HCT116 (cell line): ENCODE data around the gene IGLL1. TPM values are rescaled to one million over a fixed set of nuclear protein-coding genes. Genes with fewer than 3 reads are reported as not detected.

ENCODE experiments used
- ATAC-seq: fragments of 200-7000 bp; cut with Tn5 transposase; 2 replicates; pipeline ENCODE4 v1.9.1; 2020; ENCODE audit warnings: mild to moderate bottlenecking, moderate library complexity
- BruUV-seq: library from RNA; stranded (reverse); fragments of 400-500 nt; replicated peaks from 2 replicates; lab custom pipeline; 2021; lab: Mats Ljungman, UMichigan
- CTCF ChIA-PET: fragments of 300-600 bp; sonication (Branson Sonifier 250); formaldehyde crosslinking; loops from one replicate; lab custom pipeline; 2021; ENCODE audit warnings: antibody characterized with exemption; lab: Charles Lee
- POLR2A ChIA-PET: fragments of 300-600, 350-600 bp; sonication (Branson Sonifier 250); formaldehyde crosslinking; loops from one replicate; lab custom pipeline; 2021; ENCODE audit warnings: antibody characterized with exemption; lab: Charles Lee
- RAD21 ChIA-PET, 2 experiments: fragments of 300-600 bp; sonication (Branson Sonifier 250); formaldehyde crosslinking; loops; one replicate each; lab custom pipeline; 2023; ENCODE audit warnings: low total read pairs in 2 of 2; ENCODE audit not compliant: uncharacterized antibody in 2 of 2, unreplicated experiment in 2 of 2, low non-redundant PET in 1 of 2; lab: Charles Lee
- DNase-seq: peaks from one replicate; pipeline ENCODE4 v3.0.0-alpha.2; 2010; ENCODE audit warnings: low read depth, low spot score
- H2AFZ ChIP-seq: fragments of 200-600 bp; shearing (Covaris generic), sonication (generic); 2 replicates; pipeline ENCODE4 v1.6.1; 2017; ENCODE audit warnings: low read depth, mixed run types, mixed read lengths, antibody characterized with exemption, low read length; ENCODE audit not compliant: poor library complexity, severe bottlenecking
- H3K27ac ChIP-seq: 2 replicates; pipeline ENCODE4 v1.5.1; 2012; ENCODE audit warnings: low read depth, low read length
- H3K27me3 ChIP-seq: fragments of 200-600 bp; sonication (generic); 2 replicates; pipeline ENCODE4 v1.6.1; 2016; ENCODE audit warnings: mixed run types, low read length, mixed read lengths; ENCODE audit not compliant: insufficient read depth
- H3K36me3 ChIP-seq, 2 experiments: fragments of 200-500 bp in 1 of 2; fragments of 200-600 bp in 1 of 2; sonication (Bioruptor generic) in 1 of 2; sonication (generic) in 1 of 2; 2 replicates each; pipeline versions ENCODE4 v1.5.1 to v1.6.1; 2014 to 2016; ENCODE audit warnings: low read length in 2 of 2, inconsistent platforms in 1 of 2, mixed read lengths in 1 of 2, mixed run types in 1 of 2; ENCODE audit not compliant: insufficient read depth in 2 of 2, control insufficient read depth in 1 of 2
- H3K4me1 ChIP-seq, 2 experiments: fragments of 200-600 bp in 1 of 2; sonication (generic) in 1 of 2; 2 replicates each; pipeline versions ENCODE4 v1.5.1 to v1.6.1; 2012 to 2017; ENCODE audit warnings: low read length in 2 of 2, inconsistent platforms in 1 of 2, mild to moderate bottlenecking in 1 of 2, mixed read lengths in 1 of 2, mixed run types in 1 of 2, moderate library complexity in 1 of 2; ENCODE audit not compliant: insufficient read depth in 2 of 2, control insufficient read depth in 1 of 2
- H3K4me2 ChIP-seq: fragments of 200-600 bp; sonication (generic); 2 replicates; pipeline ENCODE4 v1.6.1; 2017; ENCODE audit warnings: mixed run types, low read length, mixed read lengths
- H3K4me3 ChIP-seq, 2 experiments: fragments of 200-600 bp in 1 of 2; sonication (generic) in 1 of 2; replicated peaks in 1 of 2; 2 replicates each; pipeline ENCODE4 v1.5.1; 2011 to 2016; ENCODE audit warnings: low read length in 2 of 2, control low read depth in 1 of 2, low read depth in 1 of 2, mild to moderate bottlenecking in 1 of 2, mixed read lengths in 1 of 2, mixed run types in 1 of 2
- H3K79me2 ChIP-seq: fragments of 200-600 bp; sonication (generic); 2 replicates; pipeline ENCODE4 v1.6.1; 2017; ENCODE audit warnings: mild to moderate bottlenecking, mixed run types, low read length, moderate library complexity, mixed read lengths; ENCODE audit not compliant: insufficient read depth
- H3K9ac ChIP-seq: fragments of 200-600 bp; sonication (generic); 2 replicates; pipeline ENCODE4 v1.6.1; 2016; ENCODE audit warnings: low read length, mixed read lengths
- H3K9me2 ChIP-seq: fragments of 200-600 bp; sonication (generic), shearing (Covaris generic); 2 replicates; pipeline ENCODE4 v1.6.1; 2017; ENCODE audit warnings: mixed run types, mild to moderate bottlenecking, moderate library complexity; ENCODE audit not compliant: insufficient read depth
- H3K9me3 ChIP-seq, 2 experiments: fragments of 200-500 bp in 1 of 2; fragments of 200-600 bp in 1 of 2; sonication (Bioruptor generic) in 1 of 2; sonication (generic) in 1 of 2; 2 replicates each; pipeline ENCODE4 v1.6.1; 2014 to 2017; ENCODE audit warnings: low read length in 2 of 2, mixed read lengths in 2 of 2, inconsistent platforms in 1 of 2, low read depth in 1 of 2, mild to moderate bottlenecking in 1 of 2, mixed run types in 1 of 2, moderate library complexity in 1 of 2; ENCODE audit not compliant: control insufficient read depth in 1 of 2, insufficient read depth in 1 of 2
- H4K20me1 ChIP-seq: fragments of 200-600 bp; sonication (generic), shearing (Covaris generic); 2 replicates; pipeline ENCODE4 v1.6.1; 2017; ENCODE audit warnings: mixed run types, mild to moderate bottlenecking, moderate library complexity; ENCODE audit not compliant: insufficient read depth
- FOSL1 ChIP-seq: IDR thresholded peaks from 2 replicates; pipeline ENCODE4 v1.6.1; 2012; ENCODE audit warnings: low read depth
- JUND ChIP-seq: IDR thresholded peaks from 2 replicates; pipeline ENCODE4 v1.6.1; 2012
- RAD21 ChIP-seq: IDR thresholded peaks from 2 replicates; pipeline ENCODE4 v1.6.1; 2012; ENCODE audit warnings: low read depth, mild to moderate bottlenecking
- SP1 ChIP-seq: IDR thresholded peaks from 2 replicates; pipeline ENCODE4 v1.6.1; 2012; ENCODE audit warnings: low read depth
- SRF ChIP-seq: IDR thresholded peaks from 2 replicates; pipeline ENCODE4 v1.6.1; 2012; ENCODE audit warnings: low read depth
- ZFX ChIP-seq: fragments of 450-650 bp; IDR thresholded peaks from 2 replicates; pipeline ENCODE4 v1.6.1; 2017
- intact Hi-C: fragments of 100-400 bp; cut with micrococcal nuclease; formaldehyde crosslinking; loops from 2 replicates; pipeline ENCODE4 v1.10.0; 2022
- total RNA-seq: library from RNA; stranded (reverse); gene quantifications from one replicate; pipeline ENCODE4 v1.2.1, GENCODE V29; 2021; ENCODE audit not compliant: unreplicated experiment
- TF ChIP-seq, protein P1 (sequence below), 3 experiments: fragments of 200-600 bp in 1 of 3; sonication (generic) in 1 of 3; IDR thresholded peaks in 2 of 3; conservative IDR thresholded peaks in 1 of 3; 2 replicates each; pipeline ENCODE4 v1.5.1; 2012 to 2017; ENCODE audit warnings: low read depth in 2 of 3, low read length in 2 of 3, antibody characterized with exemption in 1 of 3, borderline replicate concordance in 1 of 3, control low read depth in 1 of 3, mild to moderate bottlenecking in 1 of 3, mixed read lengths in 1 of 3, mixed run types in 1 of 3, moderate library complexity in 1 of 3; ENCODE audit not compliant: insufficient read depth in 1 of 3
- TF ChIP-seq, protein P2 (sequence below): IDR thresholded peaks from 2 replicates; pipeline ENCODE4 v1.6.1; 2012; ENCODE audit warnings: low read depth
- TF ChIP-seq, protein P3 (sequence below): IDR thresholded peaks from 2 replicates; pipeline ENCODE4 v1.6.1; 2012
- TF ChIP-seq, protein P4 (sequence below): IDR thresholded peaks from 2 replicates; pipeline ENCODE4 v1.6.1; 2012

Gene IGLL1
- total RNA-seq, 1 experiment from 2014 or later = not detected

DNA sequence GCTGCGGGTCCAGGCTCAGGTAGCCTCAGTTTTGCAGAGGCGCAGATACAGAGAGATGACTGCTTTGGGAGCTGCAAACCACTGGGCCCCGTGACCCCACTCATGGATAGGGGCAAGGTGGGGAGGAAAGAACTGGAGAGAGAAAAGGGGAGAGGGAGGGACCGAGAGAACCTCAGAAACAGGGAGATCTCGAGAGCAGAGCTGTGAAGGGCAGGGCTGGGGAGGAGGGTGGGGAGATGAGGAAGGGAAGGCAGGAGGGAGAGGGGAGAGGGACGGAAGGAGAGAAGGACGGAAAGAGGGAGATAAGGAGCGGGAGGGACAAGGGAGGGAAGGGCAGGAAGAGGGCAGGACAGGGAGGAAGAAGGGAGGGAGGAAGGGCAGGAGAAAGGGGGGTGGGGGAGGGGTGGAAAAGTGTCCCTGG lies 46.3 kb downstream of the IGLL1 start:
- RAD21 ChIA-PET = no interaction called here
- Histone ChIP-seq H3K4me1 (0 out of 4 replicates have a peak, but pooled peaks cover 0 to 2% of the 10 kb centered on the region in 2 experiments), H4K20me1 (no peaks in the 10 kb centered on the region), H3K27ac (no peak overlapping the region), H3K36me3 (no peaks in the 10 kb centered on the region), H3K4me2 (no peak overlapping the region), H3K27me3 (no peaks in the 10 kb centered on the region), H3K9me3 (no peaks in the 10 kb centered on the region), H3K9ac (no peak overlapping the region), H3K9me2 (no peaks in the 10 kb centered on the region), H3K79me2 (no peaks in the 10 kb centered on the region), H2AFZ (no peak overlapping the region), H3K4me3 (no peak overlapping the region)
- POLR2A ChIA-PET = no interaction called here
- CTCF ChIA-PET = no interaction called here
- no peak for ATAC-seq
- intact Hi-C loops = no loop called here
- DNase-seq = no peak
- TF ChIP-seq RAD21 (no peak), ZFX (no peak), JUND (no peak), SRF (no peak), FOSL1 (no peak), SP1 (no peak)
- TF ChIP-seq, protein P1, sequence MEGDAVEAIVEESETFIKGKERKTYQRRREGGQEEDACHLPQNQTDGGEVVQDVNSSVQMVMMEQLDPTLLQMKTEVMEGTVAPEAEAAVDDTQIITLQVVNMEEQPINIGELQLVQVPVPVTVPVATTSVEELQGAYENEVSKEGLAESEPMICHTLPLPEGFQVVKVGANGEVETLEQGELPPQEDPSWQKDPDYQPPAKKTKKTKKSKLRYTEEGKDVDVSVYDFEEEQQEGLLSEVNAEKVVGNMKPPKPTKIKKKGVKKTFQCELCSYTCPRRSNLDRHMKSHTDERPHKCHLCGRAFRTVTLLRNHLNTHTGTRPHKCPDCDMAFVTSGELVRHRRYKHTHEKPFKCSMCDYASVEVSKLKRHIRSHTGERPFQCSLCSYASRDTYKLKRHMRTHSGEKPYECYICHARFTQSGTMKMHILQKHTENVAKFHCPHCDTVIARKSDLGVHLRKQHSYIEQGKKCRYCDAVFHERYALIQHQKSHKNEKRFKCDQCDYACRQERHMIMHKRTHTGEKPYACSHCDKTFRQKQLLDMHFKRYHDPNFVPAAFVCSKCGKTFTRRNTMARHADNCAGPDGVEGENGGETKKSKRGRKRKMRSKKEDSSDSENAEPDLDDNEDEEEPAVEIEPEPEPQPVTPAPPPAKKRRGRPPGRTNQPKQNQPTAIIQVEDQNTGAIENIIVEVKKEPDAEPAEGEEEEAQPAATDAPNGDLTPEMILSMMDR (IDR thresholded peaks at IDR 0.05 in 2 of 3, conservative IDR thresholded peaks at IDR 0.05 in 1 of 3; ENCODE audit: borderline replicate concordance in 1 of 3, insufficient read depth in 1 of 3, low read depth in 2 of 3, low read length in 2 of 3) = no peak
- TF ChIP-seq, protein P2, sequence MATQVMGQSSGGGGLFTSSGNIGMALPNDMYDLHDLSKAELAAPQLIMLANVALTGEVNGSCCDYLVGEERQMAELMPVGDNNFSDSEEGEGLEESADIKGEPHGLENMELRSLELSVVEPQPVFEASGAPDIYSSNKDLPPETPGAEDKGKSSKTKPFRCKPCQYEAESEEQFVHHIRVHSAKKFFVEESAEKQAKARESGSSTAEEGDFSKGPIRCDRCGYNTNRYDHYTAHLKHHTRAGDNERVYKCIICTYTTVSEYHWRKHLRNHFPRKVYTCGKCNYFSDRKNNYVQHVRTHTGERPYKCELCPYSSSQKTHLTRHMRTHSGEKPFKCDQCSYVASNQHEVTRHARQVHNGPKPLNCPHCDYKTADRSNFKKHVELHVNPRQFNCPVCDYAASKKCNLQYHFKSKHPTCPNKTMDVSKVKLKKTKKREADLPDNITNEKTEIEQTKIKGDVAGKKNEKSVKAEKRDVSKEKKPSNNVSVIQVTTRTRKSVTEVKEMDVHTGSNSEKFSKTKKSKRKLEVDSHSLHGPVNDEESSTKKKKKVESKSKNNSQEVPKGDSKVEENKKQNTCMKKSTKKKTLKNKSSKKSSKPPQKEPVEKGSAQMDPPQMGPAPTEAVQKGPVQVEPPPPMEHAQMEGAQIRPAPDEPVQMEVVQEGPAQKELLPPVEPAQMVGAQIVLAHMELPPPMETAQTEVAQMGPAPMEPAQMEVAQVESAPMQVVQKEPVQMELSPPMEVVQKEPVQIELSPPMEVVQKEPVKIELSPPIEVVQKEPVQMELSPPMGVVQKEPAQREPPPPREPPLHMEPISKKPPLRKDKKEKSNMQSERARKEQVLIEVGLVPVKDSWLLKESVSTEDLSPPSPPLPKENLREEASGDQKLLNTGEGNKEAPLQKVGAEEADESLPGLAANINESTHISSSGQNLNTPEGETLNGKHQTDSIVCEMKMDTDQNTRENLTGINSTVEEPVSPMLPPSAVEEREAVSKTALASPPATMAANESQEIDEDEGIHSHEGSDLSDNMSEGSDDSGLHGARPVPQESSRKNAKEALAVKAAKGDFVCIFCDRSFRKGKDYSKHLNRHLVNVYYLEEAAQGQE = no peak
- TF ChIP-seq, protein P3, sequence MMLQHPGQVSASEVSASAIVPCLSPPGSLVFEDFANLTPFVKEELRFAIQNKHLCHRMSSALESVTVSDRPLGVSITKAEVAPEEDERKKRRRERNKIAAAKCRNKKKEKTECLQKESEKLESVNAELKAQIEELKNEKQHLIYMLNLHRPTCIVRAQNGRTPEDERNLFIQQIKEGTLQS = no peak
- TF ChIP-seq, protein P4, sequence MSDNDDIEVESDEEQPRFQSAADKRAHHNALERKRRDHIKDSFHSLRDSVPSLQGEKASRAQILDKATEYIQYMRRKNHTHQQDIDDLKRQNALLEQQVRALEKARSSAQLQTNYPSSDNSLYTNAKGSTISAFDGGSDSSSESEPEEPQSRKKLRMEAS = no peak
- TF ChIP-seq, all 23 proteins: peak for 0
- BruUV-seq = no TSS peak
